NT2/D1 (cell line): ENCODE measurements around the gene MYO9B.

ENCODE experiments used
- DNase-seq: peaks from one replicate; pipeline ENCODE4 v3.0.0-alpha.2; 2011; ENCODE audit warnings: low read depth, low spot score
- H3K27me3 ChIP-seq: 2 replicates; pipeline ENCODE4 v1.6.0; 2011; ENCODE audit warnings: mild to moderate bottlenecking; ENCODE audit not compliant: insufficient read length, insufficient read depth
- H3K36me3 ChIP-seq: 2 replicates; pipeline ENCODE4 v1.6.1; 2011; ENCODE audit warnings: mild to moderate bottlenecking, low read length, mixed read lengths; ENCODE audit not compliant: insufficient read depth, insufficient read length
- H3K4me1 ChIP-seq: 2 replicates; pipeline ENCODE4 v1.5.1; 2011; ENCODE audit not compliant: insufficient read depth, insufficient read length
- H3K4me3 ChIP-seq: 2 replicates; pipeline ENCODE4 v1.5.1; 2011; ENCODE audit warnings: low read depth; ENCODE audit not compliant: insufficient read length
- H3K9ac ChIP-seq: 2 replicates; pipeline ENCODE4 v1.6.0; 2011; ENCODE audit warnings: low read depth; ENCODE audit not compliant: insufficient read length
- H3K9me3 ChIP-seq: 2 replicates; pipeline ENCODE4 v1.5.1; 2011; ENCODE audit warnings: mild to moderate bottlenecking, low read length; ENCODE audit not compliant: insufficient read depth
- SUZ12 ChIP-seq: IDR thresholded peaks from 2 replicates; pipeline ENCODE4 v1.6.1; 2011; ENCODE audit not compliant: insufficient read length, insufficient read depth; ENCODE audit errors: extremely low read depth
- YY1 ChIP-seq: IDR thresholded peaks from 2 replicates; pipeline ENCODE4 v1.6.1; 2011; ENCODE audit not compliant: insufficient read length, insufficient read depth
- ZNF274 ChIP-seq: IDR thresholded peaks from 2 replicates; pipeline ENCODE4 v1.6.1; 2011; ENCODE audit warnings: mild to moderate bottlenecking, low read depth, low read length

MYO9B gene

GRCh38 chr19:17049711-17050280, 25.8 kb upstream of the MYO9B start:
- peaks cover 9% of the 10 kb centered on the region for H3K4me1 ChIP-seq
- H3K4me3 ChIP-seq: no peak overlapping the region
- no peaks in the 10 kb centered on the region for H3K27me3 ChIP-seq
- no peak for TF ChIP-seq ZNF274
- TF ChIP-seq SUZ12: no peak
- no peak for TF ChIP-seq YY1
- no peak for DNase-seq
- no peak overlapping the region for H3K9ac ChIP-seq
- no peaks in the 10 kb centered on the region for H3K9me3 ChIP-seq
- peaks cover 76% of the 10 kb centered on the region for H3K36me3 ChIP-seq

- Histone ChIP-seq H3K36me3 (peaks cover 92% of the 10 kb centered on the region), H3K4me3 (no peak overlapping the region), H3K27me3 (no peaks in the 10 kb centered on the region), H3K9me3 (peaks cover 2% of the 10 kb centered on the region; the same call in 1 of the 2 replicates), H3K9ac (no peak overlapping the region), H3K4me1 (peaks cover 11% of the 10 kb centered on the region)
- peak; percentile 55 for DNase-seq
- TF ChIP-seq SUZ12 (no peak), ZNF274 (no peak)
Measured at GRCh38 chr19:17052439-17052838, 23.1 kb upstream of the MYO9B start.

GRCh38 chr19:17054746-17055145, 20.8 kb upstream of the MYO9B start:
- Histone ChIP-seq H3K4me3 (no peak overlapping the region), H3K9ac (no peak overlapping the region), H3K27me3 (no peaks in the 10 kb centered on the region), H3K9me3 (peaks cover 25% of the 10 kb centered on the region), H3K36me3 (peaks cover 92% of the 10 kb centered on the region), H3K4me1 (peaks cover 10% of the 10 kb centered on the region)
- TF ChIP-seq SUZ12: no peak
- no peak for TF ChIP-seq YY1
- TF ChIP-seq ZNF274: no peak
- no peak for DNase-seq

- TF ChIP-seq SUZ12 (no peak), ZNF274 (no peak), YY1 (no peak)
- Histone ChIP-seq H3K36me3 (peaks cover 92% of the 10 kb centered on the region), H3K4me3 (no peak overlapping the region), H3K9ac (no peak overlapping the region), H3K27me3 (no peaks in the 10 kb centered on the region), H3K9me3 (peaks cover 34% of the 10 kb centered on the region), H3K4me1 (peaks cover 7% of the 10 kb centered on the region)
- DNase-seq: no peak
Measured at GRCh38 chr19:17055636-17056035, 19.9 kb upstream of the MYO9B start.

- Histone ChIP-seq H3K4me3 (no peak overlapping the region), H3K9me3 (peaks cover 49% of the 10 kb centered on the region), H3K36me3 (peaks cover 92% of the 10 kb centered on the region), H3K4me1 (peaks cover 2% of the 10 kb centered on the region), H3K9ac (no peak overlapping the region), H3K27me3 (no peaks in the 10 kb centered on the region)
- no peak for TF ChIP-seq ZNF274
- no peak for TF ChIP-seq YY1
- no peak for TF ChIP-seq SUZ12
- peak; percentile 40 for DNase-seq
Measured at GRCh38 chr19:17058236-17058635, 17.3 kb upstream of the MYO9B start.

- Histone ChIP-seq H3K4me3 (no peak overlapping the region), H3K27me3 (no peaks in the 10 kb centered on the region), H3K9me3 (peaks cover 67% of the 10 kb centered on the region), H3K4me1 (no peaks in the 10 kb centered on the region), H3K36me3 (peaks cover 91% of the 10 kb centered on the region), H3K9ac (no peak overlapping the region)
- TF ChIP-seq SUZ12 (no peak), ZNF274 (no peak), YY1 (no peak)
- no peak for DNase-seq
Measured at GRCh38 chr19:17060802-17061201, 14.8 kb upstream of the MYO9B start.

- H3K27me3 ChIP-seq: no peaks in the 10 kb centered on the region
- no peaks in the 10 kb centered on the region for H3K4me1 ChIP-seq
- no peak overlapping the region for H3K9ac ChIP-seq
- H3K9me3 ChIP-seq: peaks cover 67% of the 10 kb centered on the region
- H3K36me3 ChIP-seq: peaks cover 91% of the 10 kb centered on the region
- no peak for TF ChIP-seq YY1
- TF ChIP-seq SUZ12: no peak
- TF ChIP-seq ZNF274: no peak
- no peak for DNase-seq
- H3K4me3 ChIP-seq: no peak overlapping the region
Measured at GRCh38 chr19:17061205-17061604, 14.4 kb upstream of the MYO9B start.

GRCh38 chr19:17061691-17062090, 13.9 kb upstream of the MYO9B start:
- Histone ChIP-seq H3K27me3 (no peaks in the 10 kb centered on the region), H3K9ac (no peak overlapping the region), H3K36me3 (peaks cover 93% of the 10 kb centered on the region), H3K4me3 (no peak overlapping the region), H3K4me1 (no peaks in the 10 kb centered on the region), H3K9me3 (peaks cover 67% of the 10 kb centered on the region)
- no peak for TF ChIP-seq SUZ12
- TF ChIP-seq ZNF274: no peak
- TF ChIP-seq YY1: no peak
- no peak for DNase-seq
